NCI-H524 treated with DMSO at 0.1 percent for 48 hours (cell line): ENCODE results near the gene TBC1D2B.

Experiments
- DNase-seq: peaks from one replicate; lab custom pipeline; 2025; lab: John Stamatoyannopoulos, UW

Gene TBC1D2B

DNA sequence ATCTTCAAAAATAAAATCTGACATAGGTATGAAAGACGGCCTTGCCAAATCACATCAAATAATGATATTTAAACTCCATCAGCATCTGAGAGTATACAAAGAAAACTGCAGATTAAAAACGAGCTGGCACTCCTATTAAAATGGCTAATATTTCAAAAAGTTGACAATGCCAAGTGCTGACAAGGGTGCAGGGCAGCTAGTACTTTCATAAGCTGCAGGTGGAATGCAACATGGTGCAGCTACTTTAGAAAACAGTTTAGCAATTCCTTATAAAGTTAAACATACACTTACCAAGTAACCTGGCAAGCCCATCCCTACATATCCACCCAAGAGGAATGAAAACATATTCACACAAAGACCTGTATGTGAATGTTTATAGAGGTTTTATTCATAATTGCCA, 23.0 kb downstream of the TBC1D2B start:
- DNase-seq, result no peak

DNA sequence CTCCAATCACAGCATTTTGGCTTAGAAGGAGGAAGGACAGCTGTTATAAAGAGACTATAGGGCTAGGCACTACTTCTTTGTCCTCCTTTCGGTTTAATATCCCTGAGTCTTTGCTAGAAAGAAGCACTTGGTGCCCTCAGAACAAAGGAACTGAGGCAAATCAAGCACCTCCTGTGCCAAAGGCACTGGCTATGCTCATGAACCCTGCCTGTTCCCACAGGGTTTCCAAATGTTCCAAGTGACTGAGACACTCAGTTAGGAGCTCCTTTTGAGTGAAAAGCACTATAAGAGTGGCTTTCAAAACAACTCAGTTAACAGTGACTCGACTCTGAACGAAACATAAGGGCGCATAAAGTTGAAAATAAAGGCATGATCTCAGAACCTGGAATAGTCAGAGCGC, 25.0 kb downstream of the TBC1D2B start:
- DNase-seq, result no peak

DNA sequence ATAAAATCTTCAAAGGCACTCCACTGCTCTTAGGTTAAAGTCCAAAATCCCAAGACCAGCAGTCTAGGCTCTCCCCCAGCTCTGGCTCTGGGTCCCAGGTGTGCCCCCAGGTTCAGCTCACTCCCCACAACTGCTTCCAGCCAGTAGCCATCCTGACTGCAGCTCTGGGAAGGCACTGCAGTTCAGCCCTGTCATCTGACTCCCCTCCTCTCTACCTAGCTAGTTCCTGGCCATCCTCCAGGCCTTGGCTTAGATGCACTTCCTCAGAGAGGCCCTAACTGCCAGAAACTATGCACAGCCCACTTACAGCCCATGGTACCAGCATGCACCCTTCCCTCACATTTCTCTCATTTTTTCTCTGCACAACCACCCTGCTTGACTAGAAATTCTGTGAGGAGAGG, 25.5 kb downstream of the TBC1D2B start:
- DNase-seq, result no peak

DNA sequence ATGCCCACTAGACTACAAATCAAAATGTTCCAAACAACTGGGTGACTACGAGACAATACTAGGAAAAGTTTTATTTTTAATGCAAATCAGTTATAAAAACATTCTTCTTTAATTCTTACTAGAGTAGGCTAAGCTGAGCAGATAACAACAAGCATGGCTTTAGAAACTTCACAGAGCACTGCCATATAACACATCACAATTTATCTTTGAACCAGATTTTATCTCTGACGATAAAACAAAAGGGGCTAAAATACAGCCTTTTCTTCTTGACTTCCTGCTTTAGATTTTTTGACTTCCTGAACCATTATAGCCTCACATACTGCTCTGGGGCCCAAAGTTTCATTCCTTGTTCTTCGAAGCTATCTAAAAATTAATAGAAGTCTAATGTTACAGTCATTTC, 25.9 kb downstream of the TBC1D2B start:
- no peak for DNase-seq

DNA sequence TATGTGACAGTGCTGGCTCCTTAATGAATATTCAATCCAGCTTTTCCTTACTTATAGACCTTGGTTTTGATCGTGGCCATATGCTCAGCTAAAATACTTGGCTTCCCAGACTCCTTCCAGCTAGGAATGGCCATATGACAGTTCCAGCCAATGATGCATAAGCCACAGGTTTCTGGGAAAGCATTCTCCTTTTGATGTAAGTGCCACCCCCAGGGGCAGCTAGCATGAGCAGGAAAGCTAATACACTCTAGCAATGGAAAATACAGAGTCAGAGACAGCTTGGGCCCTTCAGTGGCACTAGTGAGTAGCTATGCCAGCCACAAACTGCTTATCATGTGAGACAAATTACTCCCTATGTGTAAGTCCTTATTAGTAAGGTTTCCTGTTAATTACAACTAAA, 26.7 kb downstream of the TBC1D2B start:
- peak; percentile 71 for DNase-seq

DNA sequence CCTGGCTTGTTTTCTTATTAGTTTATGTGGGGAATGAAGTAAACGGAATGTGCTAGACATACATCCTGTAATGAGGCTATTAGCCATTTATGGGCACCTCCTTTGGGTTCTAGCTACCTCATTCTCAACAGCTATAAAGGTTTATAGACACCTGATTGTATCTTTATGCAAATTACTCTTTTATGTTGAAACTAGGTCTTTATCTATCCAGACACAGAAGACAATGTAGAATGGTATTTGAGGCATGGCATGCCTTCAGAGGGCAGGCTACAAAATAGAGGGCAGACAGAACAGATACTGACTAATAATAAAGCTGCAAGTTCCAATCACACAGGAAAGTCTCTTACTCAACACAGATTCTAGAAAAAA, 27.1 kb downstream of the TBC1D2B start:
- no peak for DNase-seq

DNA sequence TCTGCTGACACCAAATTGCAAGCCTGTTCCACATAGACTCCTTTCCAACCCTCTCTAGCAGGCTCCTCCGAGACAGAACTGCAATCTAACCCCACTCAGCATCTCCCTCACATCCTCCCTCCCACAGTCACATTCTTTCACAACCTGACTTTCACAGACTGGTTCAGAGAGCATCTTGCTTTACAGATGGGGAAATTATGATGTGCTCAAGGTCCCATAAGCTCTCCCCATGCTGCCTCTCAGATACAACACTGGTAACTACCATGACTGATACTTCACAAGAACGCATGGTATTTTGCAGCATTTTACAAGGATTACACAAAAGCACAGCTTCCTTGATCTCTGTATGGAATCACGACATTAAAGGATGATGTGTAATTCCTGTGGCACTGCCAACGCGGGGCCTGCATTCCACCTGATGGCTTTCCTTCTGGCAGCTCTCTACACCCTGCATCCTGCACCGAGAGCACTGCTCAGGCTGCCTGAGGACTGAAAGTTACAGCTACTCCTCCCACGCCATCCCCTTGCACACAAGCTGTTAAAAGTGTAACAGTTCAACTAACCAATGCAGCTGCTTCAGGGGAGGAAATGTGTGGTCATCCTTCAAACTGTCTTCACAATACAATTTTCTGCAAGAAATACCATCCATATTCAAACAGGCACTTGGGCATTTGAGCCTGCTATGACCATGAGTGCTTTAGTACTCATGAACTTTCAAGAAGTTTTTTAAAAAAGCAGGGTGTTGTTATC, 27.6 kb downstream of the TBC1D2B start:
- no peak for DNase-seq

DNA sequence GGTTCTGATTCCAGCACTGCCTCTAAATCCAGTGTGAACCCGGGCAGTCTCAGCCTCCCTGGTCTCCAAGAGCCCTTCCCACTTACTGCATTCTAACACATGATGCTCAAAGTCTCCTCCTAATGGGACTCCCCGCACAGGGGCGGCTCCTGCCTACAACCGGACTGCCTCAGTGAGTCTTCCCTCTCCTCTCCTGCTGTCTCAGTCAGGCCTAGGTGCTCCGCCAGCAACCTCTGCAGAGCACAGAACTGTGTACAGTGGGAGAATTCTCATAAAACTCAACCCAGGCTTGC, 28.9 kb downstream of the TBC1D2B start:
- DNase-seq, result no peak

DNA sequence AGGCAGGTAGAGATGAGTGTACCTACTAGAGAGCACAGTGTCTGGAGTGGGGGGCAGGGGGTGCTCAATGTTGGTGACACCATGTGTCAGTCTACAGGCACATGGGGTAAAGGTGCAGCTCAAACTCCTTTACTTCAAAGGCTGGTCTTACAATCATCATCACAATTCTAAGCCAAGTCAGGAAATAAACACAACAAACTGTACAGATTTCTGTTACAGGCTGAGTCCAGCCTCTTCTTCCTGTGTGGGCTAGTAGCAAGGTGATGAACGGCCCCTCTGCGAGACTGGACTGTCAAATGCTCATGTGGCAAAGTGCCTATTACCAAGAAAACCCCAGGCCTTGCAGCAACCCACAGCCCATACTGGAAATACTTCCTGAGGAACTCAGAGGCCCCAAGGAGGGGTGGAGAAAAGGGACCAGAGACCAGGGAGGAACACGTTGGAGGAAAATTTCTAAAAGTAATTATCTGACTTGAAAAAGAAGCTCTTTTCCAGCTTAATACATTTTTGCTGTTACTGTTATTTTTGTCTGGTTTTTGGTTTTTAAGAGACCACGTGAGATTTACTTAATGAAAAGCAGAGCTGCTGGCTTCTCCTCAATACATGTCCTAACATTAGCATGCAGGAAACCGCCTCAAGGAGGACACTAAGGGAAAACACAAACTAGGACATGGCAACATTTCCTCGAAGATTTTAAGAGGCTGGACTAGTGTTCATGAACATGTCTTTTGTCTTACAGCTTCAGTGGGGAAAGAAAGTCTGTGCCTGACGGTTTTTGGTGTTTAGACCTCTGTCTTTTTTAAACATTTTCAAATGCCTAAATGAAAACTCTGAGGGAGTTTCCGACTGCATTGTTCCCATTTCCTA, 29.5 kb downstream of the TBC1D2B start:
- DNase-seq, result no peak

DNA sequence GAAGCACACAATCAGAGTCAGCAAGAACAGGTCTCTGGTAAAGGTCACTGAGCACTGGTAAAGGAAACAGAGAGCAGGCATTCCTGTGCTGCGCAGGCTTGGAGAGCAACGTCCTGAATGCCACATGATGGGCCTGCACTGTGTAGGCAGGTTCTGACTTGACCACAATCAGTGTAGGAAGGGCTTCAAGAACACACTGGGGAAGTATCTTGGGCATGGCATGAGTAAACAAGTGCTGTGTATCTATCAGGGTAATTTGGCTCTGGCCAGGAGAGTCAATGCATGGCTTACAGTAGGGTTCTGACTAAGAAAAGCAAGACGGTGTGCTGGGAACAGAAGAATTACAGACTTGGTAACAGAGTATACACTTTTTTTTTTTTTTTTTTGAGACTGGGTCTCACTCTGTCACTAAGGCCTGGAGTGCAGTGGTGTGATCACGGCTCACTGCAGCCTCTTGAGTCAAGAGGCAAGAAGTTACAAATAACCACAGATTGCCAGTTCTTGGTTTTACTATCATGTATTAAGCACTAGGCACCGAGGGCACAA, 30.6 kb downstream of the TBC1D2B start:
- DNase-seq, result no peak

DNA sequence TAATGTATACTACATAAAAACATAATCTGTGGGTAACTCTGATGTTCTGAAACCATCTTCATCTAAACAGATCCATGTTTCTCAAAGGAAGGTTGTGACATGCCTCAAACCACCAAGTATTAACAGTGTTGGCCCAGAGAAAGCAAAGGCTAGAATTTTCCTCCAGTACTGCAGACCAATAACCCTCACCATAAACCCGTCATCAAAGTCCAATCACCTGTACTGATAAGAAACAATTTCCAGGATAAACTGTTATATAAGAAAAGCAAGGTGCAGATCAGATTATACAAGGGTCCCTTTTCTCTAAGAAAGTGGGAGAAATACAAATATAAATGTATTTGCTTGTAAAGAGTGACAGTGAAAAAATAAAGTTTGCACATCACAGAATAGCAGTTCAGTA, 32.3 kb downstream of the TBC1D2B start:
- DNase-seq, result no peak

DNA sequence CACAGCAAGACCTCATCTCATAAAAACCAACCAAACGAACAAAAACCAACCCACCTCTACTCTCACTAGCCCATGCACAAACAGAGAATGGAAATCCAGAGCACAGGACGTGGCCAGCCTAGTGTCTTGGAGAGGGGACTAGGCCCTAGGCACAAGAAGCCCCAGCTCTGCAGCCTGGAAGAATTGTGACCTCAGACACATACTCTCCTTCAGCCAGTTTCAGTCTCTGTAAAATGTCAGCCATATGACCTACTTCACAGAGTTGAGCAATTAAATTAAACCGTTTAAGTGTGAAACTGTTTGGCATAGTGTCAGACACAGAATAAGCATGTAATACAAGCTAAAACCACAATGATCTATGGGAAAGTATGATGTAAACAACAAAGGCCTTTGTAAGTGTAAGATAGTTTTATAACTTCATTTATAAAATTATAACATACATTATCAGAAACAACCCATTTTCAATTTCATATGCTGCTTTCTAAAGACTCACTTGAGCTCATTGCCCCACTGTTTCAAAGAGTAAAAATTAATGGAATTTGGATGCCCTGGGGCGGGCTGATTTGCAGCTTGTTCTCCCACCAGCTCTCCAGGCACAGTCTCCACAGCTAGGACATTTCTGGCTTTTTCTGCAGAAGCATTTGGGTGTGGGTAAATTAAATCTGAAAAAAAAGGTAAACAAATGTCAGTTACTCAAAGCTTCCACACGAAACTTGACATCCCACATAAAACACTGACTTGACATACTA, 32.9 kb downstream of the TBC1D2B start:
- no peak for DNase-seq

DNA sequence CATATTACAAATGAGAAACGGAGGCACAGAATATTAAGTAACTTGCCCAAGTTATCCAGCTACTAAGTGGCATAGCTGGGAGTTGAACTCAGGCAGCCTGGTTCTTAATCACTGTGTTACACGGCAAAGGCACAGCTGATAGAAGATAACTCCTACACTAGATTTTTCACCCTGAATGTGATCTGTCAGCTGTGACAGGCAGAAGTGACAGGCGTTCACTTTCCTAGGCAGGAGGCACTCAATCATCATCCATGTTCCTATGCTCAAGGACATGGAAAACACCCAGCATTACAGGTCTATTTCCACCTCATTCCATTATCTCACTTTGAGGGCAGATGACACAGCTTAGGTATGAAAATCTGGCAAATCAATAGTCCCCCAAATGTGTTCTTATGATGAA, 35.6 kb downstream of the TBC1D2B start:
- DNase-seq, result no peak

DNA sequence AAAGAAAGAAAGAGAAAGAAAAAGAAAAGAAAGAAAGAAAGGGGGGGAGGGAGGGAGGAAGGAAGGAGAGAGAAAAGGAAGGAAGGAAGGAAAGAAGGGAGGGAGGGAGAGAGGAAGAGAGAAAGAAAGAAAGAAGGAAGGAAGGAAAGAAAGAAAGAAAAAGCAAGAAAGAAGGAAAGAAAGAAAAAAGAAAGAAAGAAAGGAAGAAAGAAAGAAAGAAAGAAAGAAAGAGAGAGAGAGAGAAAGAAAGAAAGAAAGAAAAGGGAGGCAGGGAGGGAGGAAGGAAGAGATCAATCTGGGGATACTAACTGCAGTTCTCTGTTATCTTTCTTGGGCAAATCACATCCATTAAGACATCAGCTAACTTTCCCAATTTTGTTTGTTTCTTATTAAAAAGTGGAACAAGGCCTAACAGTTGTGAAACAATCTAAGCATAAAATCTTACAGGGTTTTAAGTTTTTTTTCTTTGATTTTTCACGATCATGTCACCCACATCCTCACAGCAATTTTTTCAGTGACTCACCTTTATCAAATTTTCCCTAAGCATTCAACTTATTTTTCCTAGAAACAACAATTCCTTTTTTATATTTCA, 36.8 kb downstream of the TBC1D2B start:
- DNase-seq, result no peak

DNA sequence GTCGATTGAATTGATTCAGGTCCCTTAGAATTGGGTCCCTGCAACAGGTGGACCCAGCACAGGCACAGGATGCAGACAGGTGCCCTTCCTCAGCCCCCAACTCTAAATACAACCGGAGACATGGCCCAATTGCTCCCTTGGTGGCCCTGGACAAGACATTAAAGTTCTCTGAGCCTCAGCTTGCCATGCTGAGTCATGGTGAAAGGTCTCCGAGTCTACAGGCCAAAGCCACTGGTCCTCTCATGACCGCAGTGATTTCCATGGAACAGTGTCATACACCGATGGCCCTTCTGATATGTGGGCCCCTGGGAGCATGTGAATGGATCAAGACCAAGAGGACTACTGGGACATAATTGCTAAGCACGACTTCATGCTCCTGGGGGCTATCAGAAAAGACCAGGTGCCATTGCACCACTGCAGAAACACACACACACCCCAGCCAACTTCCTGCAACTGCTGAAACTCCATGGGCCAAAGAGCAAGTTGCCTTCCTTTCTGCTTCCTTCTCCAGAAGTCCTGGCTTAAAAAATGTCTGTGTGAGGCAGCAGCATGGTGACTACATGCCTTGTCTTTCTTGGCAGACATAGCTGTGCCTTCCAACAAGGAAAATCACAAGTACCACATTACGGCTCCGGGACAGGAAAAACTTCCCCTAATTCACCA, 38.8 kb downstream of the TBC1D2B start:
- DNase-seq, result no peak

DNA sequence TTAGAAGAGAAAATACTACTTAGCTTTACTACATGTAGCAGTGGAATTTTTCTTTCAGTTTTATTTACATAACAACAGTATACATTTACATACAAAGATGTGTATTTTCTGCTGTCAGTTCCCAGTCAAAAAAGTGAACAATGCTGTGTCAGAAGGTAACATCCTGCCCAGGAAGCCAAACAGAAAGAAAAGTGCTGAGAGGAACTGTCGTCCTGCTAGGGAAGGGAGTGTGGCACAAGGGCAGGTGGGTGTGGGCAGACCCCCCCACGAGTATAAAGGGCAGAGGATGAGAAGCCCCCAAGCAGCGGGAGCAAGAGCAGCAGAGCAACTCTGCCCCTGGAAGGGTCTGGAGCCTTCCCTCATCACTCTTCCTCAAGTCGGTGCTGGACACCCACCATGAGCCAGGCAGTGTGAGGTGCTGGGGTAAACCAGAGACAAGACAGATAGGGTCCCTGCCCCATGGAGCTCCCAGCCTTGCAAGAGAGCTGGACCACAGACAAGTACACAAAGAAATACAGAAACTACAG, 39.7 kb downstream of the TBC1D2B start:
- no peak for DNase-seq

DNA sequence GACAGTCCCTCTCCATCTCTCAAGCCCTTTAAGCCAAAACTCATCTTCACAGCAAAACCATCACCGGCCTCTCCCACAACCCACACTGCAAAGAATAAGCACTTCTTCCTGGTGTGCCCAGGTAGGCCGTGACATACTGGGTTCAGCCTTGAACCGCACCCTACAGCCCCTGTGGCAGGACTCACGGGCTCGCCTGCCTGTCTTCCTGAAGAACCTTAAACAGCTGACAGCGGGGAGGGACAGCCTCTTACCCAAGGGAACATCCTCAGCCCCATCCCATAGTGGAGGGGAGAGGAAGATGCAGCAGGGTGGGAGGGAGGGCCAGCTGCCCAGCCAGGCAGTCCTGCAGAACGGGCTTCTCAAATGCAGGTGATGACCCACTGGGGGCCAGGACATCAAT, 40.2 kb downstream of the TBC1D2B start:
- DNase-seq, result no peak

DNA sequence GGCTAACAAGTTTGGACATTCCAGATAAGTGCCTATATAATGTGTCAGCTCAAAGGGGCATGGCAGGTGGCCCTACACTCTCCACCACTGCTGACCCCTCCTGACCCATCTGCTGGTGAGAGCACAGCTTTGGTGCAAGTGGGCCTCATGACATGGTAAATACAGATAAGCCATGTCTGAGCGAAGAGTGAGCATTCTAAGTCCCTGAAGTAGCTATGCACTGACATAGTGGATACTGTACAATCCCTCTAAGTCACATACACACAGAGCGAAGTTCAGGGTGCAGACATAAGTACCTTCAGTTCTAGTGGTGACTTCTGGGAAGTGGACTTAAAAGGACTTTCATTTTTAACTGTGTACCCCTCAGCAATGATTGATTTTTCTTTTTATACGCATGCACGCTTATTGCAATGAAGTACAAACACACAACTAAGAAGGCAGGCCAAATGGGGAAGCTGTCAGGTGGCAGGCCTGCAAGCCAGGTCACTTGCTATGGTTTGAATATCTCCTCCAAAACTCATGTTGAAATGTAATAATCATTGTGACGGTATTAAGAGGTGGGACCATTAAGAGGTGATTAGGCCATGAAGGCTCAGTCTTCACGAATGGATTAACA, 41.5 kb downstream of the TBC1D2B start:
- DNase-seq, result no peak

DNA sequence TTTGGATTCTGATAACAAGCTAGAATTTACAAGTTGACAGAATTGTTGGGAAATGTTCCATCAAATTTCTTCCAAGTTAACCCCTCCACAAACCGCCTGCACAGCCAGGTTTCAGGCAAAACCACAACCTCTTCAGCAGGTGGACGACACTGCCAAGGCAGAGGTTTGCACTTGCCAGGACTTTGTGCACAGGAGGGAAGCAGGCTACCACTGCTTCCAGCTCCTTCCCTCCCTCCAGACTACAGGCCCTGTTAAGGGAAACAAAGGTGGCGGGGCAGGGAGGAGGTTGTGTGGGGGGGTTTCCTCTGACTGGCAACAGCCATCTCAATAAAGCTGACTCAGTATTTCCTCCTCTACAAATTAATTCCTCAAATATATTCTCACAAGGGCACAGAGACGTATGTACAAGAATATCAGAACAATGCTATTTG, 42.2 kb downstream of the TBC1D2B start:
- no peak for DNase-seq

DNA sequence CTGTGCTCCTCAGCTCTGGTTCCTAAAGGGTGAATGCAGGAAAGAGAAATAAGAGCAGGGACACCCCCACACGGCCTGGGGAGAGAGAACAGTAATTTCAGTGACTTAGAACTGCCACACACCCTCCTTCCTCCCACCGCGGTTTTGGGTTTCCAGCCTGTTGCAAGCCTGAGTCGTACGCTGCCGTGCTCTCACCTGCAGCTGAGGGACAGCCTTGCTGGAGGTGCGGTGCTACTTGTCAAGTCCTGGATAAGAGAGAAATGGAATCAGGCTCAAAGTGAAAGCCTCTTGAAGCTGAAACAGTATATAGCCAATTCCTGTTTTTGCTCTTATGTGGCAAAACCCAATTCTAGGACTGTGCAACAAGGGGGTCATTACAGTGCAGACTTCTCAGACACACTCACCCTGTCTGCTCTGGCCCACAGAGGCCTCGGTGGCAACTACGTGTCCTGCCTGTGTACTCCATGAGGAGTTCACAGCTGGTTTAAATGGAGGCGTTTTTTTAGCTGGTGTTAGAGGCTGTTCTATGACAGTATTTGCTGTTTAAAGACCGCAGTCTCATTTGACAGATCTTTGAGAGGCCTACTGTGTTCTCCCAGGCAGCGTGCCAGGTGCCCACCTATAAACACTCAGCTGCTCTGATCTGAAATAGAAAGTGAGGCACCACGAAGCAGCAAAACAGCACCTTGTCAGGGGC, 42.9 kb downstream of the TBC1D2B start:
- DNase-seq, result no peak
